ENCODE data around the gene NKAIN4.
A peak's percentile ranks its signal among the peaks of the same experiment; 100 is the strongest.

Gene NKAIN4
- total RNA-seq = 0 to 0.12 (median 0) reads per million in 9 experiments

DNA sequence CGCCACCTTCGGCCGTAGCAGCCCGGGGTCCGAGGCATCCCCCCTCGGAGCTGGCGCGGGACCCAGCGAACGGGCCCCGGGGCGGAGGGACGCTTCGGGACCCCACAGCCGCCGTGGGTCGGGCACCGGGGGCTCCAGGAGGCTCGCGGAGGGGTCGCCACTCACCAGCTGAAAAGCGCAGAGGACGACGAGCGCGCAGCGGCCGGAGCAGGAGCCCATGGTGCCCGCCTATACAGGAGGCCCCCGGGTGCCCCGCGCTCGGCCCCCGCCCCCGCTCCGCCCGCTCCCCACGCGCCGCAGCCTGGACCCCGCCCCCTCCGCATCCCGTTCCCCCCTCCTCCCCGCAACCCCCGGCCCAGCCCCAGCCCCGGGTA, at the start of gene NKAIN4:
NKAIN4 (minus strand) TSS at position 232 of the 374 bp plus-strand sequence; CDS start at position 219, 13 bp downstream.
- Mint-ChIP-seq H3K4me1 (ENCODE audit: low read depth in 2 of 2) (peaks cover 4 to 12% of the 10 kb centered on the region in 2 donors), H3K36me3 (ENCODE audit: insufficient read depth) (no peaks in the 10 kb centered on the region), H3K27me3 (peaks cover 67 to 91% of the 10 kb centered on the region in 2 donors), H3K4me3 (peak within 1 kb of the TSS; percentile 18 to 48), H3K27ac (no peak within 1 kb of the TSS), H3K9me3 (no peaks in the 10 kb centered on the region)
- ATAC-seq (replicated peaks) (no peak), DNase-seq (no peak)

DNA sequence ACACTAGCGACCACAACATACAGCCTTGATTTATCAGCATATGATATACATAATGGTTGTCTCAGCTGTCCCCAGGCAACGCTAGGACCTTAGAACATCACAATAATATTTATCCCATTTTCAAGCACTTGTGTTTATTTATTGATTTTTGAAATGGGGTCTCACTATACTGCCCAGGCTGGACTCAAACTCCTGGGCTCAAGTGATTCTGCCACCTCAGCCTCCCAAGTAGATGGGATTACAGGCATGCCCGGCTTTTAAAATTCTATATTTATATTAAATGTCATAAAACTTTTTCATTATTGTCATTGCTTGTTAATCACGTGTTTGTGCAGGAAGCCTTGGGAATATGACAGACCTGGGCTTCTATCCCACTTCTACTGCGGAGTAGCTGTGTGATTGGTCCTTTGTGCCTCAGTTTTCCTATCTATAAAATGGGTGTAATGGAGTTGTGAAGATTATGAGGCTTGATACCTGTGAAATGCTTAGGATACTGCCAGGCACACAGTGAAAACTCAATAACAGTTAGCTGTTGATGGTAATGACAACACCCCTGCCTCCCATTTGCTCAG, 48.9 kb upstream of the NKAIN4 start:
- Mint-ChIP-seq H3K4me1 (ENCODE audit: low read depth in 2 of 2) (no peaks in the 10 kb centered on the region), H3K36me3 (ENCODE audit: insufficient read depth) (no peaks in the 10 kb centered on the region), H3K27ac (no peak overlapping the region), H3K9me3 (peaks cover 3 to 8% of the 10 kb centered on the region in 2 donors), H3K4me3 (no peak overlapping the region), H3K27me3 (peaks cover 14 to 39% of the 10 kb centered on the region in 2 donors)
- ATAC-seq (replicated peaks) (no peak), DNase-seq (no peak)

DNA sequence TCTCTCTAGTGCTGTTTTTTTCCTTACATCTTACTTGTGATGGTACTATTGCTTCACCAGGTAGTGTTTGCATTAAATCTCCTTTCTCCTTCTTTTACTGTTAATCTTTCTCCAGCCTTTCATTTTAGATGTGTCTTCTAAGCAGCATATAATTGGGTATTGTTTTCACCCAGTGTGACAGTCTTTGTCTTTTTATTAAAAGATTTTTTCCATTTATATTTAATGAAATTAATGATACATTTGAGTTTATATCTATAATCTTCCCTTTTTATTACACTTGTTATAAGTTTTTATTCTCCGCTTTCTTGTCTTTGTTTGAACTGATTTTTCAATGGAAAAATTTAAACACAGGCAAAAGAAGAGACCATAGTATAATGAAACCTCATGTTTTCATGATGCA, 47.4 kb upstream of the NKAIN4 start:
- Mint-ChIP-seq H3K27ac (no peak overlapping the region), H3K27me3 (peaks cover 14 to 42% of the 10 kb centered on the region in 2 donors), H3K4me1 (ENCODE audit: low read depth in 2 of 2) (no peaks in the 10 kb centered on the region), H3K36me3 (ENCODE audit: insufficient read depth) (no peaks in the 10 kb centered on the region), H3K4me3 (no peak overlapping the region), H3K9me3 (peaks cover 3 to 8% of the 10 kb centered on the region in 2 donors)
- DNase-seq (no peak), ATAC-seq (replicated peaks) (no peak)

DNA sequence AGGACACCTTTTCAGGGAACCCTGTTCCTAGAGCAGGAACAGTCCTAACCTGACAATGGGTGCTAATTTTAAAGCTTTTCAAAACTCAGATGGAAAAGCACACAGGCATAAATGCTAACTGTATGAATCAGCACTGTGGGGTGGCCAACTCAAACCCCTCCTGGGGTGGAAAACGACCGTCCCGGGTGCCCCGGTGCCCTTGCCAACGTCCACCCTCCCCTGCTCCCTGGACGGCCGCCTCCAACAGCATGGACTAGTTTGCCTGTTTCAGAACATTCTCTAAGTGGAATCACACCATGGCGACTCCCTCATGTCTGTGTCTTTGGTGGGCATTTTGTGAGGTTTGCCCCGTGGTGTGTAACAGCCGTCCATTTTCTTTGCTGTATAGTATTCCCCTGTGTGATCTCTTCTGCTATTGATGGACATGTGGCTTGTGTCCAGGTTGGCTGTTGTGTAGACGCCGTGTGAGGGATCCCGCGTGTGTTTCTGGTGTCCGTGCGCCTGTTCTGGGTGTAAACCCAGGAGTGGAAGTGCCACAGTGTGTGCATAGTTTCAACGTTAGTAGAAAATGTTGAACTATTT, 44.6 kb upstream of the NKAIN4 start:
- no peak for ATAC-seq (replicated peaks)
- Mint-ChIP-seq H3K27ac (no peak overlapping the region), H3K36me3 (ENCODE audit: insufficient read depth) (no peaks in the 10 kb centered on the region), H3K27me3 (peaks cover 7 to 47% of the 10 kb centered on the region in 2 donors), H3K4me3 (no peak overlapping the region), H3K4me1 (ENCODE audit: low read depth in 2 of 2) (peaks cover 8 to 9% of the 10 kb centered on the region in 2 donors), H3K9me3 (peaks cover 3 to 8% of the 10 kb centered on the region in 2 donors)
- DNase-seq = no peak

DNA sequence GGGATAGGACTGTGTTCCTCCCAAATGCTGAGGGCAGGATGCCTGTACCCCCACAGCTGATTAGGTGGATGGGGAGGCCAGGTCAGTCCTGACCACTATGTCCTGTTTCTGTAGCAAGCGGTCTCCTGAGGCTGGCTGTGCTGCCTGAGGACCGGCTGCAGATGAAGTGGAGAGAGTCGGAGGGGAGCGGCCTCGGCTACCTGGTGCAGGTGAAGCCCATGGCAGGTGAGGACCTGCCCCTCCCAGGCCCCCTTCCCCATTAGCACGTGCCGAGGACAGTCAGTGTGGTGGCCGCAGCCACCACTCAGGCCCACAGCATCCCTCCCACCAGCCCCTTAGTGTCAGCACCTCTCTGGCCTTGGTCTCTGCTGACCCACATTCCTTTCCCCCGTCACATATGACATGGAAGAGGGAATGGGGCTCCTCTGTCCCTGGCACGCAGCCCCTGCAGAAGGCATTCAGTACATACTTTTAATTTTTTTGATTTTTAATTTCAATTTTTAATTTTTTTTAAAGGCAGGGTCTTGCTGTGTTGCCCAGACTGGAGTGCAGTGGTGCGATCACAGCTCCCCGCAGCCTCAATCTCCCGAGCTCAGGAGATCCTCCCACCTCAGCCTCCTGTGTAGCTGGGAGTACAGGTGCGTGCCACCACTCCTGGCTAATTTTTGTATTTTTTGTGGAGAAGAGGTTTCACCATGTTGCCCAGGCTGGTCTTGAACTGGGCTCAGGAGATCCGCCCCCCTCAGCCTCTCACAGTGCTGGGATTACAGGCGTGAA, 43.7 kb upstream of the NKAIN4 start:
- H3K4me3 Mint-ChIP-seq = no peak overlapping the region
- no peak for DNase-seq
- H3K27me3 Mint-ChIP-seq = peaks cover 7 to 47% of the 10 kb centered on the region in 2 donors
- peaks cover 8 to 9% of the 10 kb centered on the region in 2 donors for H3K4me1 Mint-ChIP-seq (ENCODE audit: low read depth in 2 of 2)
- no peaks in the 10 kb centered on the region for H3K36me3 Mint-ChIP-seq (ENCODE audit: insufficient read depth)
- no peak for ATAC-seq (replicated peaks)
- peaks cover 3 to 8% of the 10 kb centered on the region in 2 donors for H3K9me3 Mint-ChIP-seq
- no peak overlapping the region for H3K27ac Mint-ChIP-seq

DNA sequence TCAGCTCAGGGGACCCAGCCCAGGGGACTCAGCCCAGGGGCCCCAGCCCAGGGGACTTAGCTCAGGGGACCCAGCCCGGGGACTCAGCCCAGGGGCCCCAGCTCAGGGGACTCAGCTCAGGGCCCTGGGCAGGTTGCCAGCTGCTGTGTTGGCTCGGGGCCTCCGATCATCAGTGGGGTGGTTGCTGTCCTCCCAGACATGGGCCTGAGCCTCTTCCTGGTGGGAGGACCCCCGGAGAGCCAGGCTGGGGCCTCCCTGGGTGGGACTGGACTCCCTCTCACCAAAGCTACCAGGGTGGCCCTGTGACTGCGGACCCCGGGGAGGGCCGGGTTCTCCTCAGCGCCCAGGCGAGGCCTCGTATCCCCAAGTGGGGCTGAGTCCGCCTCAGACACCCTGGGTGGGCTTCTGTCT, 43.1 kb upstream of the NKAIN4 start:
- Mint-ChIP-seq H3K4me1 (ENCODE audit: low read depth in 2 of 2) (peaks cover 8 to 9% of the 10 kb centered on the region in 2 donors), H3K27me3 (peaks cover 7 to 47% of the 10 kb centered on the region in 2 donors), H3K36me3 (ENCODE audit: insufficient read depth) (no peaks in the 10 kb centered on the region)

DNA sequence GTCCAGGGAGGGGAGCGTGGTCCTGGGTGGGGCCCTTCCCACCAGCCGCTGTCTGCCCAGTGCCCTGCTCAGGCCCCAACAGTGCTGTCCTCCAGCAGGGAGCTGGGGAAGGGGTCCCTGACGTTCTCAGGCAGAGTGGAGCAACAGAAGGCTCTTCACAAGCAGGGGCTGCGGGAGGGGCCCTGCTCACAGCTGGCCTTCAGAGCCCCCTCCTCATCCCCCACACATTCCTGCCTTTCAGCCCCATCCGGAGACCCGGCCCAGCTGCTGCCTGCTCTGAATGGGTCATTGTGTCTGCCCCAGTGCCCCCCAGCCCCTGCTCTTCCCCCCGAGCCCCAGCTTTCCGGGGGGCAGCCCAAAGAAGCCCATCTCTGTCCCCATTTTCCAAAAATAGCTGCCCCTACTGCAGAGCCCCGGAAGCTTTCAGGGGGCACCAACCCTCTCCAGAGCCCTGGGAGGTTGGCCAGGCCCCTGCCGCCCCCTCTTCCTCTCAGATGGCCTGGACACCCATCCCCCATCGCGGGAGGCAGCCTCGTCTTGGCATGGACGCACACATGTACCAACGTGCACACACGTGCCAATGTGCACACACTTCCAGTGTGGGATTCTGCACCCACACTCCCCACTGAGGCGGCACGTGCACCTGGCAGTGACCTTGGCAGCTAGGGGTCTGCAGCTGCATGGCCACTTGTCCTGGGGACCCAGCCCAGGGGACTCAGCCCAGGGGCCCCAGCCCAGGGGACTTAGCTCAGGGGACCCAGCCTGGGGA, 42.5 kb upstream of the NKAIN4 start:
- Mint-ChIP-seq H3K4me1 (ENCODE audit: low read depth in 2 of 2) (peaks cover 8 to 9% of the 10 kb centered on the region in 2 donors), H3K27me3 (peaks cover 7 to 47% of the 10 kb centered on the region in 2 donors), H3K9me3 (peaks cover 3 to 5% of the 10 kb centered on the region in 2 donors), H3K27ac (peak overlapping the region in 1 of 2 donors; percentile 15), H3K4me3 (no peak overlapping the region), H3K36me3 (ENCODE audit: insufficient read depth) (no peaks in the 10 kb centered on the region)
- DNase-seq (no peak), ATAC-seq (replicated peaks) (no peak)

More for the DNA sequence above, 43.1 kb upstream of the NKAIN4 start:
- H3K9me3 Mint-ChIP-seq = peaks cover 3 to 8% of the 10 kb centered on the region in 2 donors
- DNase-seq (no peak), ATAC-seq (replicated peaks) (no peak)
- H3K27ac Mint-ChIP-seq = no peak overlapping the region
- H3K4me3 Mint-ChIP-seq = no peak overlapping the region

DNA sequence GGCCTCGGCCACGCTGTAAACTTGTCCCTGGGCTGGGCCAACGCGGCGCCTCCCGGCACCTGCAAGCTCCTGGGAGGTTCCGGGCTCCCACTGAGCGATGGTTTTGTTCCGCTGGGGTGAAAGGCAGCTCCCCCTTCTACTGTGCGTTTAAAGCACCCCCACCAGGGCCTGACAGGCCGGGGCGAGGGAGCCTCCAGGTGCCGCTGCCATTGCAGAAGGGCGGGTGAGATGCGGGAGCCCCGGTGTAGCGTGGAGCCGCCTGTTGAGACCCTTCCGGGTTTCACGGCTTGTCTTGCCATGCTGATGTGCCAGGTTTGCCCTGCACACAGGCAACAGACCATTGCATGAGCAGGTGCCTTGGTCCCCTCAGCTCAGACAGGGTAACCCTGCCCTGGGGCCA, 41.6 kb upstream of the NKAIN4 start:
- ATAC-seq (replicated peaks) (peak; percentile 16), DNase-seq (no peak)
- no peak overlapping the region for H3K27ac Mint-ChIP-seq
- peaks cover 8% of the 10 kb centered on the region for H3K36me3 Mint-ChIP-seq (ENCODE audit: insufficient read depth)
- H3K4me3 Mint-ChIP-seq = peak overlapping the region in 1 of 2 donors; percentile 43
- H3K9me3 Mint-ChIP-seq = no peaks in the 10 kb centered on the region
- H3K27me3 Mint-ChIP-seq = peaks cover 7 to 41% of the 10 kb centered on the region in 2 donors
- H3K4me1 Mint-ChIP-seq (ENCODE audit: low read depth in 2 of 2) = peaks cover 8 to 12% of the 10 kb centered on the region in 2 donors

DNA sequence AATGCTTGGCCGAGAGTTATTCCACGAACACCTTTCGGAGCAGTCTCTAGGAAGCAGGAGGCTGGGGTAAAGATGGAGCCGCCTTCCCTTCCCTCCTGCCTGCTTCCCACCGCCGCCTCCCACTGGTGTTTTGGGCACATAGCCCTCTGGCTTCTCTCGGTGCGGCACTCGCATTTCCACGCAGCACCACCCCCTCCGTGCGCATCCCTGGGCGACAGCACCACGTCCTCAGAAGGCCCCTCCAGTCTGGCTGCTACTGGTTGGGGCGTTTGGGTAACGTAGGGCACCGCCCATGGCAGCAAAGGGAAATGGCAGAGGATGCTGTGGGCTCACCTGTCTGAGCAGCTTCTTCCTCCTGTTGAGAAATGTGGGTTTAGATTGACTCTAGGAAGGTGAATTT, 41.2 kb upstream of the NKAIN4 start:
- peak overlapping the region in 1 of 2 donors; percentile 43 for H3K4me3 Mint-ChIP-seq
- ATAC-seq (replicated peaks) (peak; percentile 50), DNase-seq (no peak)
- H3K9me3 Mint-ChIP-seq = no peaks in the 10 kb centered on the region
- peaks cover 8 to 12% of the 10 kb centered on the region in 2 donors for H3K4me1 Mint-ChIP-seq (ENCODE audit: low read depth in 2 of 2)
- H3K27ac Mint-ChIP-seq = no peak overlapping the region
- H3K36me3 Mint-ChIP-seq (ENCODE audit: insufficient read depth) = peaks cover 8% of the 10 kb centered on the region
- H3K27me3 Mint-ChIP-seq = peaks cover 7 to 37% of the 10 kb centered on the region in 2 donors

DNA sequence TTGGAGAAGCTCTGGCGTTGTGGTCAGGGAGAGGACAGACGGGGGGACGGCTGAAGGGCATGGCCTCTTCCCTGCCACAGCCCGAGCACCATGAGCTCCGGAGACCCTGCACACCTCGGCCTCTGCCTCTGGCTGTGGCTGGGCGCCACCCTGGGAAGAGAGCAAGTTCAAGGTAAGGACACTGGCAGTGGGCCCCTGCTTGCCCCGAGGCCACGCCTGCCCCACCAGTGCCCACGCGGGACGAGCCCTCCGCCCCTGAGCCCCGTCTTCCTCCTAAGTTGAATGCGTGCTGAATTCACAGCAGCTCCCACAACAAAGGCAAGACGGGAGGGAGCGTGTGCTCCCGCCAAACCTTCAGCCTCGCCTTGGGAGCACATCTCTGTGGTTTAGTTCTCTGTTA, 40.8 kb upstream of the NKAIN4 start:
- H3K27ac Mint-ChIP-seq = no peak overlapping the region
- peaks cover 8 to 12% of the 10 kb centered on the region in 2 donors for H3K4me1 Mint-ChIP-seq (ENCODE audit: low read depth in 2 of 2)
- ATAC-seq (replicated peaks) (no peak), DNase-seq (no peak)
- peaks cover 10% of the 10 kb centered on the region for H3K36me3 Mint-ChIP-seq (ENCODE audit: insufficient read depth)
- peak overlapping the region in 1 of 2 donors; percentile 43 for H3K4me3 Mint-ChIP-seq
- H3K9me3 Mint-ChIP-seq = no peaks in the 10 kb centered on the region
- H3K27me3 Mint-ChIP-seq = peaks cover 7 to 33% of the 10 kb centered on the region in 2 donors

DNA sequence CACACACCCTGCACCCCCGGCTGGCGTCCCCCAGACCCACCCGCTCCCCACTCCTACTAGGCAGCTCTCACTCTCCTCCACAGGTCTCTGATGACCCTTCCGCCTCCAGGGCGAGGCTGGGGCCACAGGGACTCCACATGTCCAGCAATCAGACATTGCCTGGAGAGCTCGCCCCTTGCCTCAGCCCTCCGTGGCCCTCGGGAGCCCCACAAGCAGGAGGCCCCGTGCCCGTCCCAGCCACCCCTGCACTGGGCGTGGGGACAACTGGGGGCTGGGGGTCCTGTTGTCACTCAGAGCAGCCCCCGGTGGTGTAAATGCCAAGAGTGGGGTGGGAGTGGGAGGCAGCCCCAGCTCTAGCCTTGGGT, 40.3 kb upstream of the NKAIN4 start:
- Mint-ChIP-seq H3K27ac (no peak overlapping the region), H3K4me3 (no peak overlapping the region), H3K4me1 (ENCODE audit: low read depth in 2 of 2) (peaks cover 8 to 12% of the 10 kb centered on the region in 2 donors), H3K27me3 (peaks cover 7 to 33% of the 10 kb centered on the region in 2 donors), H3K9me3 (no peaks in the 10 kb centered on the region), H3K36me3 (ENCODE audit: insufficient read depth) (peaks cover 14% of the 10 kb centered on the region)
- ATAC-seq (replicated peaks) = no peak
- DNase-seq = no peak

DNA sequence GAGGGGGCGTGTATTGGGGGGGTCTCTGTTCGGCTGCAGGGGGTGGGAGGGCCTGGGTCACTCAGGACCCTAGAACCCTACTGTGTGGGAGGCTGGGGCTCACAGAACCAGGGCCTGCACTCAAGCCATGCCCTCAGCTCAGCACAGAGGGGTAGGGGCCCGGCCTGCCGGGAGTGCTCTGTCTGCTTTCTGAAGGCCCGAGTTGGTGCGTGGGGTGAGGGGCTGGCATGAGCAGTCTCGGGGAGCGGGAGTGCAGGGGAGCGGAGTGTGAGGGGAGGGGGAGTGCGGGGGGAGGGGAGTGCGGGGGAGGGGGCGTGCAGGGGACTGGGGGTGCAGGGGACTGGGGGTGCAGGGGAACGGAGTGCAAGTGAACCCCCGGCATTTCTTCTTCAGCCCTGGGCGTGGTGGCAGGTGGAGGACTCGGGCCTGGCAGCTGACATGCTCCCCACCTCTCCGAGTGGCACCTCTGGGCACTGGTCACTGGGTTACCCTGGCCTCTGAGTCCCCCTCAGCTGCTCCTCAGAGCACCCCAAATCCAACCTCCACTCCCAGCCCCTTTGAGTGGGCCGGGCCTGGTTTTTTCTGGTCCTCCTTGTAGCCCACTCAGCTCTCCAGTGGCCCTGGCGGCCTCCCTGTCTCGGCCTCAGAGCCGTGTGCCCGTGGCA, 39.7 kb upstream of the NKAIN4 start:
- H3K27ac Mint-ChIP-seq = no peak overlapping the region
- H3K27me3 Mint-ChIP-seq = peaks cover 3 to 28% of the 10 kb centered on the region in 2 donors
- peaks cover 14% of the 10 kb centered on the region for H3K36me3 Mint-ChIP-seq (ENCODE audit: insufficient read depth)
- no peak overlapping the region for H3K4me3 Mint-ChIP-seq
- no peak for ATAC-seq (replicated peaks)
- no peaks in the 10 kb centered on the region for H3K9me3 Mint-ChIP-seq
- H3K4me1 Mint-ChIP-seq (ENCODE audit: low read depth in 2 of 2) = peaks cover 8 to 12% of the 10 kb centered on the region in 2 donors
- no peak for DNase-seq

DNA sequence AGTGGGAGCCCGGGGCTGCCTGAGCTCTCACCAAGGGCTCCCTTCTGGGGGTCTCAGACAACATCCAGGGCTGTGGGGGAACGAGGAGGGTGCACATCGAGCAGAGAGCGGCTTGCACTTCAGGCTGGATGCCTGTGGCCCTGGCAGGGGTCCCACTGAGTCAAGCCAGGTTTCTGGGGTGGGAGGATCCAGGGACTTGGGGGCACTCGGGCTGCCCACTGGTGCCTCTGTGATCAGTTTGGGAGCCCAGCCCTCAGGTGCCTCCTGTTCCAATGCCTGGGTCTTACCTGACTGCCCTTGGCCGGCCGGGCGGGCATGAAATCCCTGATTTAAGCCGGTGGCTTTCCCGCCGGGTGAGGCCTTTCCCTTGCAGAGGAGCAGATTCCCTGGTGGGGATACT, 39.2 kb upstream of the NKAIN4 start:
- peaks cover 8 to 16% of the 10 kb centered on the region in 2 donors for H3K4me1 Mint-ChIP-seq (ENCODE audit: low read depth in 2 of 2)
- no peak for DNase-seq
- ATAC-seq (replicated peaks) = no peak
- H3K27me3 Mint-ChIP-seq = peaks cover 0 to 23% of the 10 kb centered on the region in 2 donors
- H3K4me3 Mint-ChIP-seq = no peak overlapping the region
- no peaks in the 10 kb centered on the region for H3K9me3 Mint-ChIP-seq
- H3K27ac Mint-ChIP-seq = no peak overlapping the region
- H3K36me3 Mint-ChIP-seq (ENCODE audit: insufficient read depth) = peaks cover 14% of the 10 kb centered on the region

Measured in effector memory CD8-positive, alpha-beta T cell (primary cell).